ENCODE measurements around the gene TTC3.

- TF ChIP-seq CTCF (IDR thresholded peaks at IDR 0.05; ENCODE audit: borderline replicate concordance, extremely low read depth, low read length, poor library complexity, severe bottlenecking) (no peak), EZH2 (IDR thresholded peaks at IDR 0.05; ENCODE audit: borderline replicate concordance, low read depth, low read length, severe bottlenecking) (no peak)
Observed at GRCh38 chr21:37026499-37026898, 46.6 kb upstream of the TTC3 start.

Data from DND-41 (cell line).